Measurements from ENCODE around the gene SCAI.
"Not testable (repeated sequence)": the region's sequence is repeated elsewhere in the genome, so short reads cannot be mapped to it uniquely, and the experiment has no call there.

SCAI gene

GRCh38 chr9:125143377-125144090 is at the start of gene SCAI:
Gene SCAI (minus strand): TSS chr9:125143528. CDS start chr9:125143437, 91 bp downstream.
- peak; percentile 66 to 99 (median 97) for DNase-seq

- DNase-seq = no peak
Observed at GRCh38 chr9:125190361-125190801, 47.1 kb upstream of the SCAI start.

- peak; percentile 12 to 98 (median 95) for DNase-seq
Observed at GRCh38 chr9:125189361-125190289, 46.3 kb upstream of the SCAI start, which contains the start of gene PPP6C. Gene PPP6C (minus strand): TSS chr9:125189803. CDS start chr9:125189718, 85 bp downstream.

- peak in 5 of 56 donors; percentile 17 to 43 (median 32) for DNase-seq
Observed at GRCh38 chr9:125189011-125189360, 45.7 kb upstream of the SCAI start.

- DNase-seq = no peak
Observed at GRCh38 chr9:125183561-125183960, 40.2 kb upstream of the SCAI start.

- no peak for DNase-seq
Observed at GRCh38 chr9:125183054-125183453, 39.7 kb upstream of the SCAI start.

GRCh38 chr9:125181756-125182155 is 38.4 kb upstream of the SCAI start:
- not testable (repeated sequence) for DNase-seq

- DNase-seq = no peak
Observed at GRCh38 chr9:125180876-125181275, 37.5 kb upstream of the SCAI start.

- DNase-seq = not testable (repeated sequence)
Observed at GRCh38 chr9:125179776-125180175, 36.4 kb upstream of the SCAI start.

- DNase-seq = no peak
Observed at GRCh38 chr9:125177888-125178287, 34.6 kb upstream of the SCAI start.

GRCh38 chr9:125176636-125177035 is 33.3 kb upstream of the SCAI start:
- no peak for DNase-seq

GRCh38 chr9:125172031-125172755 is 28.9 kb upstream of the SCAI start:
- DNase-seq = no peak

GRCh38 chr9:125169895-125170294 is 26.6 kb upstream of the SCAI start:
- no peak for DNase-seq

GRCh38 chr9:125166762-125167161 is 23.4 kb upstream of the SCAI start:
- no peak for DNase-seq

- DNase-seq = not testable (repeated sequence)
Observed at GRCh38 chr9:125162891-125163290, 19.6 kb upstream of the SCAI start.

GRCh38 chr9:125161284-125161918 is 18.1 kb upstream of the SCAI start:
- DNase-seq = no peak

GRCh38 chr9:125160750-125161149 is 17.4 kb upstream of the SCAI start:
- DNase-seq = no peak

GRCh38 chr9:125156551-125156950 is 13.2 kb upstream of the SCAI start:
- DNase-seq = no peak

GRCh38 chr9:125153712-125154367 is 10.5 kb upstream of the SCAI start:
- DNase-seq = no peak

GRCh38 chr9:125151730-125152129 is 8.4 kb upstream of the SCAI start:
- DNase-seq = peak in 2 of 56 donors; percentile 1 to 2

Measured in amygdala (tissue), 56 donors.